SK-N-SH (cell line): ENCODE data around the gene DTNA. TPM values are rescaled to one million over a fixed set of nuclear protein-coding genes. Genes with fewer than 3 reads are reported as not detected.
A peak's percentile ranks its signal among the peaks of the same experiment; 100 is the strongest.

Source experiments
- CTCF ChIA-PET: fragments of 300-600, 350-600 bp; formaldehyde crosslinking; extraction: SDS; loops from one replicate; lab custom pipeline; 2021; lab: Yijun Ruan, JAX
- POLR2A ChIA-PET: fragments of 350-600 bp; sonication (Branson Sonifier 250); formaldehyde crosslinking; extraction: SDS; loops from one replicate; lab custom pipeline; 2020; ENCODE audit warnings: antibody characterized with exemption, inconsistent platforms; lab: Yijun Ruan, JAX
- DNase-seq: peaks from one replicate; pipeline ENCODE4 v3.0.0; 2012
- H2AFZ ChIP-seq: fragments of 200-600 bp; sonication (generic); 2 replicates; pipeline ENCODE4 v1.8.1; 2016; ENCODE audit warnings: antibody characterized with exemption, mild to moderate bottlenecking, low read depth
- H3F3A ChIP-seq: fragments of 200-600 bp; sonication (generic); replicated peaks from 2 replicates; pipeline ENCODE3; 2016; ENCODE audit warnings: antibody characterized with exemption, mild to moderate bottlenecking; ENCODE audit not compliant: insufficient read depth
- H3K27ac ChIP-seq, 2 experiments: fragments of 200-500 bp in 1 of 2; fragments of 200-600 bp in 1 of 2; sonication (Bioruptor generic) in 1 of 2; sonication (generic), shearing (Covaris generic) in 1 of 2; 2 replicates each; pipeline versions ENCODE4 v1.5.1 to v1.6.1; 2014 to 2016; ENCODE audit warnings: low read depth in 2 of 2, inconsistent platforms in 1 of 2, low read length in 1 of 2, mild to moderate bottlenecking in 1 of 2, mixed read lengths in 1 of 2
- H3K27me3 ChIP-seq: fragments of 200-600 bp; sonication (generic), shearing (Covaris generic); 2 replicates; pipeline ENCODE4 v1.6.1; 2016; ENCODE audit warnings: mixed run types; ENCODE audit not compliant: insufficient read depth
- H3K36me3 ChIP-seq, 2 experiments: fragments of 200-500 bp in 1 of 2; fragments of 200-600 bp in 1 of 2; sonication (Bioruptor generic) in 1 of 2; sonication (generic) in 1 of 2; replicated peaks in 1 of 2; 2 replicates each; pipeline versions ENCODE3 to v1.5.1; 2014 to 2016; ENCODE audit warnings: low read length in 1 of 2, mild to moderate bottlenecking in 1 of 2; ENCODE audit not compliant: insufficient read depth in 2 of 2, control insufficient read depth in 1 of 2
- H3K4me1 ChIP-seq, 2 experiments: fragments of 200-500 bp in 1 of 2; fragments of 200-600 bp in 1 of 2; sonication (Bioruptor generic) in 1 of 2; sonication (generic), shearing (Covaris generic) in 1 of 2; 2 replicates each; pipeline versions ENCODE4 v1.5.1 to v1.6.1; 2014 to 2016; ENCODE audit warnings: low read depth in 1 of 2, low read length in 1 of 2, mixed run types in 1 of 2; ENCODE audit not compliant: insufficient read depth in 2 of 2, control insufficient read depth in 1 of 2
- H3K4me2 ChIP-seq: fragments of 200-600 bp; sonication (generic), shearing (Covaris generic); 2 replicates; pipeline ENCODE4 v1.6.1; 2017; ENCODE audit warnings: mixed run types
- H3K4me3 ChIP-seq, 2 experiments: fragments of 200-500 bp in 1 of 2; fragments of 200-600 bp in 1 of 2; sonication (Bioruptor generic) in 1 of 2; sonication (generic), shearing (Covaris generic) in 1 of 2; 2 replicates each; pipeline versions ENCODE4 v1.5.1 to v1.8.1; 2014 to 2016; ENCODE audit warnings: low read depth in 2 of 2, inconsistent platforms in 1 of 2, low read length in 1 of 2, mild to moderate bottlenecking in 1 of 2, mixed read lengths in 1 of 2, moderate library complexity in 1 of 2
- H3K79me2 ChIP-seq: fragments of 200-600 bp; sonication (generic); 2 replicates; pipeline ENCODE4 v1.8.1; 2017; ENCODE audit warnings: mild to moderate bottlenecking; ENCODE audit not compliant: insufficient read depth
- H3K9ac ChIP-seq: fragments of 200-600 bp; sonication (generic); 2 replicates; pipeline ENCODE4 v1.6.1; 2017; ENCODE audit warnings: mixed run types
- H3K9me2 ChIP-seq: fragments of 200-600 bp; sonication (generic); 2 replicates; pipeline ENCODE4 v1.6.1; 2017; ENCODE audit warnings: mixed run types
- H3K9me3 ChIP-seq: fragments of 200-600 bp; sonication (generic); 2 replicates; pipeline ENCODE4 v1.6.1; 2017; ENCODE audit warnings: mixed run types, mild to moderate bottlenecking, moderate library complexity
- H4K20me1 ChIP-seq: fragments of 200-600 bp; sonication (generic); 2 replicates; pipeline ENCODE4 v1.6.1; 2017; ENCODE audit warnings: mild to moderate bottlenecking, mixed run types; ENCODE audit not compliant: insufficient read depth
- CHD2 ChIP-seq: fragments of 150-350 bp; IDR thresholded peaks from 2 replicates; pipeline ENCODE4 v1.6.1; 2018; ENCODE audit warnings: low read length; ENCODE audit not compliant: partially characterized antibody
- EZH2phosphoT487 ChIP-seq: fragments of 200-600 bp; sonication (generic); IDR thresholded peaks from 2 replicates; pipeline ENCODE4 v1.6.1; 2017; ENCODE audit warnings: low read depth, mixed run types, mild to moderate bottlenecking, antibody characterized with exemption, moderate library complexity, borderline replicate concordance
- GABPA ChIP-seq: IDR thresholded peaks from 2 replicates; pipeline ENCODE4 v1.4.0; 2012; ENCODE audit warnings: low read depth, mild to moderate bottlenecking
- NRF1 ChIP-seq: IDR thresholded peaks from 2 replicates; pipeline ENCODE4 v1.6.1; 2012; ENCODE audit warnings: low read depth, mild to moderate bottlenecking, low read length
- POLR2AphosphoS5 ChIP-seq: IDR thresholded peaks from 2 replicates; pipeline ENCODE4 v1.6.1; 2012; ENCODE audit warnings: low read depth, low read length
- REST ChIP-seq: IDR thresholded peaks from 2 replicates; pipeline ENCODE4 v1.6.1; 2012; ENCODE audit warnings: mild to moderate bottlenecking, low read depth, low read length, moderate library complexity
- TAF1 ChIP-seq: IDR thresholded peaks from 2 replicates; pipeline ENCODE4 v1.6.1; 2012; ENCODE audit warnings: low read depth, mild to moderate bottlenecking, low read length, moderate library complexity, borderline replicate concordance
- TCF12 ChIP-seq: IDR thresholded peaks from 2 replicates; pipeline ENCODE4 v1.4.0; 2012
- TEAD4 ChIP-seq: IDR thresholded peaks from 2 replicates; pipeline ENCODE4 v1.4.0; 2012; ENCODE audit warnings: mild to moderate bottlenecking, borderline replicate concordance; ENCODE audit not compliant: insufficient read depth
- USF2 ChIP-seq: fragments of 150-350 bp; IDR thresholded peaks from 2 replicates; pipeline ENCODE4 v1.6.1; 2017; ENCODE audit warnings: antibody characterized with exemption, low read length, low read depth, borderline replicate concordance
- WGBS: methylation state at CpG from one replicate; pipeline ENCODE4 v1.1.6; 2017; ENCODE audit warnings: low lambda C conversion rate; 5-methylcytosine and 5-hydroxymethylcytosine counted together
- polyA plus RNA-seq, 3 experiments: library from polyadenylated mRNA; depleted of rRNA; stranded (reverse); fragments of >200 nt; gene quantifications; 2 replicates each; pipeline ENCODE4 v1.2.3, GENCODE V29; 2012

The DTNA gene
- polyA plus RNA-seq, 1 of the 3 experiments (the other 2 are of a cell fraction): 7.9 TPM

- TF ChIP-seq REST (no peak), POLR2AphosphoS5 (no peak), TEAD4 (no peak), CHD2 (no peak), EZH2phosphoT487 (no peak), GABPA (no peak), USF2 (no peak), TAF1 (no peak)
Observed at GRCh38 chr18:34780856-34781255, 70.8 kb downstream of the DTNA start (continued).

GRCh38 chr18:34783501-34783900 is 73.4 kb downstream of the DTNA start:
- no peaks in the 10 kb centered on the region for H4K20me1 ChIP-seq
- peak overlapping the region; percentile 51 for H3K4me2 ChIP-seq
- H3K27me3 ChIP-seq: no peaks in the 10 kb centered on the region
- peak overlapping the region; percentile 69; the same call in 1 of the 2 replicates for H2AFZ ChIP-seq
- no peak for DNase-seq
- no peak overlapping the region for H3K4me3 ChIP-seq
- H3K27ac ChIP-seq: peak overlapping the region in 1 of 2 experiments; percentile 42; a peak in 2 of 4 replicates
- no peaks in the 10 kb centered on the region for H3K9me2 ChIP-seq
- H3K36me3 ChIP-seq: no peaks in the 10 kb centered on the region
- H3K4me1 ChIP-seq: 0 out of 4 replicates have a peak, but pooled peaks cover 0 to 6% of the 10 kb centered on the region in 2 experiments
- 66% methylated on average over 3 of the region's 3 CpGs for WGBS
- H3K9ac ChIP-seq: no peak overlapping the region
- no peaks in the 10 kb centered on the region for H3K9me3 ChIP-seq
- TF ChIP-seq TCF12 (peak; percentile 5; the same call in 1 of the 2 replicates), NRF1 (no peak)
- no peaks in the 10 kb centered on the region for H3K79me2 ChIP-seq
- no peaks in the 10 kb centered on the region for H3F3A ChIP-seq
- CTCF ChIA-PET: interaction anchor here (0.6 to 6.4 kb wide), 6 partner anchors 34 to 661 kb away, joined by 3 to 67 read pairs (median 6); no protein-coding TSS in a partner anchor
- POLR2A ChIA-PET: no interaction called here
